HEK293 (cell line): ENCODE results near the gene WFS1.

ENCODE experiments used
- CTCF ChIA-PET: fragments of 350-600 bp; formaldehyde crosslinking; extraction: SDS; loops from one replicate; lab custom pipeline; 2021; ENCODE audit warnings: antibody characterized with exemption; lab: Yijun Ruan, JAX
- POLR2A ChIA-PET: fragments of 300-600 bp; formaldehyde crosslinking; extraction: SDS; loops from one replicate; lab custom pipeline; 2020; ENCODE audit warnings: antibody characterized with exemption, inconsistent platforms; lab: Yijun Ruan, JAX
- H3K27ac ChIP-seq: fragments of 200-500 bp; sonication (Bioruptor generic); 2 replicates; pipeline ENCODE4 v1.5.1; 2014; ENCODE audit warnings: low read depth, low read length, control low read depth, inconsistent platforms; ENCODE audit errors: extremely low read depth
- H3K36me3 ChIP-seq, 2 experiments: fragments of 200-500 bp in 1 of 2; sonication (Bioruptor generic) in 1 of 2; 1 replicate in 1 of 2; 2 replicates in 1 of 2; pipeline ENCODE4 v1.5.1; 2014 to 2017; ENCODE audit warnings: inconsistent platforms in 2 of 2, low read length in 2 of 2; ENCODE audit not compliant: control insufficient read depth in 2 of 2, insufficient read depth in 1 of 2
- H3K4me1 ChIP-seq: fragments of 200-500 bp; sonication (Bioruptor generic); 2 replicates; pipeline ENCODE4 v1.5.1; 2014; ENCODE audit warnings: mild to moderate bottlenecking, low read length, inconsistent platforms; ENCODE audit not compliant: control insufficient read depth, insufficient read depth
- H3K4me3 ChIP-seq: 2 replicates; pipeline ENCODE4 v1.5.1; 2011; ENCODE audit warnings: low read depth, mild to moderate bottlenecking, control low read depth, low read length, moderate library complexity
- H3K9me3 ChIP-seq: fragments of 200-500 bp; sonication (Bioruptor generic); 2 replicates; pipeline ENCODE4 v1.5.1; 2014; ENCODE audit warnings: low read depth, low read length, inconsistent platforms; ENCODE audit not compliant: control insufficient read depth, insufficient read depth
- HOXD13 ChIP-seq: sonication (generic); formaldehyde crosslinking; IDR thresholded peaks from 2 replicates; pipeline ENCODE4 v1.8.0; 2022; ENCODE audit warnings: missing genetic modification reagents, borderline replicate concordance
- MEIS1 ChIP-seq: sonication (generic); formaldehyde crosslinking; IDR thresholded peaks from 2 replicates; pipeline ENCODE4 v1.8.1; 2022; ENCODE audit warnings: missing genetic modification reagents, mild to moderate bottlenecking, borderline replicate concordance
- PRDM2 ChIP-seq: fragments of 450-650 bp; formaldehyde crosslinking; IDR thresholded peaks from 2 replicates; pipeline ENCODE4 v1.5.1; 2016; ENCODE audit warnings: missing biosample characterization, missing genetic modification characterization, borderline replicate concordance
- SETDB1 ChIP-seq: IDR thresholded peaks from one replicate; pipeline ENCODE4 v1.6.1; 2017; ENCODE audit warnings: mild to moderate bottlenecking, low read length, moderate library complexity, mixed read lengths; ENCODE audit not compliant: insufficient read length
- YY2 ChIP-seq: fragments of 450-650 bp; formaldehyde crosslinking; IDR thresholded peaks from 2 replicates; pipeline ENCODE4 v1.5.1; 2016; ENCODE audit warnings: missing biosample characterization, missing genetic modification characterization
- ZNF18 ChIP-seq: fragments of 450-650 bp; formaldehyde crosslinking; IDR thresholded peaks from 2 replicates; pipeline ENCODE4 v1.5.1; 2016; ENCODE audit warnings: missing biosample characterization, missing genetic modification characterization
- ZNF404 ChIP-seq: fragments of 450-650 bp; formaldehyde crosslinking; IDR thresholded peaks from 2 replicates; pipeline ENCODE4 v1.5.1; 2017; ENCODE audit warnings: missing biosample characterization, missing genetic modification characterization
- ZNF518A ChIP-seq: fragments of 450-650 bp; formaldehyde crosslinking; conservative IDR thresholded peaks from 2 replicates; pipeline ENCODE4 v1.5.1; 2016; ENCODE audit warnings: low read depth, missing biosample characterization, missing genetic modification characterization
- ZNF768 ChIP-seq: fragments of 450-650 bp; formaldehyde crosslinking; IDR thresholded peaks from 2 replicates; pipeline ENCODE4 v1.5.1; 2018; ENCODE audit warnings: missing biosample characterization, mild to moderate bottlenecking, missing genetic modification characterization
- ZNF830 ChIP-seq: fragments of 450-650 bp; IDR thresholded peaks from 2 replicates; pipeline ENCODE4 v1.5.0; 2018; ENCODE audit warnings: missing biosample characterization, missing genetic modification characterization, low read depth, mild to moderate bottlenecking, moderate library complexity
- TF ChIP-seq, protein P1 (sequence below): fragments of 450-650 bp; formaldehyde crosslinking; IDR thresholded peaks from 2 replicates; pipeline ENCODE4 v1.5.1; 2016; ENCODE audit warnings: missing biosample characterization, missing genetic modification characterization

Gene WFS1

DNA sequence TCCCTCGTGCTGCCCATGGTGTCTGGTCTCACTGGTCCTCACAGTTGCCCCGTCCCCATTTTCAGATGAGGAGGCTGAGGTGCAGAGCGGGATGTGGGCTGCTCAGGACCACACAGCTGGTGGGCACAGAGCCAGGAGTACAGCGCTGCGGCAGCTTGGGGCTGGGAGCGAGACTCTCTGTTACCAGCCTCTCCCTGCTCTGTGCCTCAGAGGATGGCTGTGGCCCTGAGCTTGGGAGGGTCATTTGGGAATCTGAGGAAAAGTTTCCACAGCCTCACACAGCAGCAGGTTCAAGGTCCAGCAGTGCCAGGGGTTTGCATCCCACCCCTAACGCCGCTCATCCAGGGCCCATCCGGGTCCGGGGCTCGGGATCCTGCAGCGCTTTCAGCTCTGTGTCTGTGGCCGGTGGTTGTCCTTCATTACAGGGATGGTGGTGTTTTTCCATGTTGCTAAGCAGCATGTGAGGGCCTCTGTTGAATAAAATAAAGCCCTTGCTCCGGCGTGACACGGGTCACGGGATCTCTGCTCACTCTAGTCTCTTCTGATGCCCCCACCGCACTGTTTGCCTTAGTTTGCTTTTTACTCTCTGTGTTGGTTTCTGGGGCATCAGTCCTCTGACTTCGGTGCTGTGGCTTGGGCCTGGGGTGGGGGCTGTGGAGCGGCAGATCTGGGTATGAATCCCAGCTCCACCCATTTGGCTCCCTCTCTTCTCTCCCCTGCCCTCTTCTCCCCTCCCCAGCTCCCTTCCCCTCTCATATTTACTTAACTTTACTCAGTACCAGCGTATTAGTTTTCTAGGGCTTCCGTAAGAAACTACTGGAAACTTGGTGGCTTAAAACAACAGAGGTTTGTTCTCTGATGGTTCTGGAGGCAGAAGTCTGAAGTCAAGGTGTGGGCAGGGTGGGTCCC is 6.5 kb downstream of the WFS1 start (continued):
- TF ChIP-seq ZNF830 = no peak
- TF ChIP-seq ZNF18 (tag by site-specific recombination) = no peak
- TF ChIP-seq PRDM2 = no peak
- TF ChIP-seq ZNF518A = no peak
- no peak for TF ChIP-seq ZNF404 (tag by site-specific recombination)

DNA sequence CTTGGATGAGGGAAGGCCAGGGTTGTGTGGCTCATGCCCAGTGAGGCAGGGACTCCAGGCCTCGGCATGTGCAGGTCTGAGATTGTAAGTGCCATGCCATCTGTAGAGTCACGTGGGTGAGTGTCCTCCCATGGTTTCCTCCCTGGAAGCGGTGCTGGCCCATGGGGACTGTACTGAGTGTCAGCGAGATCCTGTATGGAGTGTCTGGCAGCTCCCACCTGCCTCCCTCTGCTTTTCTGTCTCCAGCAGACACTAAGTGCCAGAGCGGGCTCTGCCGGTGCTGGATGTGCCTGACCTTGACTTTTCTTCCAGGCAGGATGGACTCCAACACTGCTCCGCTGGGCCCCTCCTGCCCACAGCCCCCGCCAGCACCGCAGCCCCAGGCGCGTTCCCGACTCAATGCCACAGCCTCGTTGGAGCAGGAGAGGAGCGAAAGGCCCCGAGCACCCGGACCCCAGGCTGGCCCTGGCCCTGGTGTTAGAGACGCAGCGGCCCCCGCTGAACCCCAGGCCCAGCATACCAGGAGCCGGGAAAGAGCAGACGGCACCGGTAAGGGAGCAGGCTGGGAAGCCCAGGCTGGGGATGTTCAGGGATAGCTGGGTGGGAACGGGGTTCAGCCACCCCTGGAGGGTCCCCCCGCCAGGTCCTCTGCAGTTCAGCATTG is 7.6 kb downstream of the WFS1 start:
- Histone ChIP-seq H3K4me1 (no peaks in the 10 kb centered on the region), H3K27ac (no peak overlapping the region), H3K36me3 (peaks cover 0 to 46% of the 10 kb centered on the region in 2 experiments; a peak in 1 of 3 replicates), H3K9me3 (no peaks in the 10 kb centered on the region), H3K4me3 (no peak overlapping the region)
- no peak for TF ChIP-seq MEIS1 (CRISPR knock-in tag)
- TF ChIP-seq, protein P1, sequence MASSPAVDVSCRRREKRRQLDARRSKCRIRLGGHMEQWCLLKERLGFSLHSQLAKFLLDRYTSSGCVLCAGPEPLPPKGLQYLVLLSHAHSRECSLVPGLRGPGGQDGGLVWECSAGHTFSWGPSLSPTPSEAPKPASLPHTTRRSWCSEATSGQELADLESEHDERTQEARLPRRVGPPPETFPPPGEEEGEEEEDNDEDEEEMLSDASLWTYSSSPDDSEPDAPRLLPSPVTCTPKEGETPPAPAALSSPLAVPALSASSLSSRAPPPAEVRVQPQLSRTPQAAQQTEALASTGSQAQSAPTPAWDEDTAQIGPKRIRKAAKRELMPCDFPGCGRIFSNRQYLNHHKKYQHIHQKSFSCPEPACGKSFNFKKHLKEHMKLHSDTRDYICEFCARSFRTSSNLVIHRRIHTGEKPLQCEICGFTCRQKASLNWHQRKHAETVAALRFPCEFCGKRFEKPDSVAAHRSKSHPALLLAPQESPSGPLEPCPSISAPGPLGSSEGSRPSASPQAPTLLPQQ (tag by site-specific recombination) = no peak
- no peak for TF ChIP-seq YY2 (tag by site-specific recombination)
- TF ChIP-seq PRDM2 = no peak
- TF ChIP-seq SETDB1 = no peak
- TF ChIP-seq ZNF768 (tag by site-specific recombination) = no peak
- no peak for TF ChIP-seq HOXD13
- POLR2A ChIA-PET = no interaction called here
- CTCF ChIA-PET = interaction anchor here (0.6 to 2.0 kb wide), 2 partner anchors 26 to 35 kb away, joined by 3 to 6 read pairs; no protein-coding TSS in a partner anchor
